GM23338 (cell line): ENCODE data around the gene REEP3. TPM values are rescaled to one million over a fixed set of nuclear protein-coding genes. Genes with fewer than 3 reads are reported as not detected.

Source experiments
- ATAC-seq: fragments of 200-7000 bp; cut with Tn5 transposase; 3 replicates; pipeline ENCODE4 v1.9.1; 2020
- DNase-seq: peaks from one replicate; pipeline ENCODE4 v3.0.0-alpha.2; 2015; ENCODE audit warnings: low spot score
- H2AFZ ChIP-seq: fragments of 200-600 bp; sonication (generic); 2 replicates; pipeline ENCODE4 v1.8.0; 2016; ENCODE audit warnings: antibody characterized with exemption, mild to moderate bottlenecking, moderate library complexity
- H3F3A ChIP-seq: fragments of 200-600 bp; sonication (generic); replicated peaks from 2 replicates; pipeline ENCODE4 v1.8.0; 2017; ENCODE audit warnings: antibody characterized with exemption, mixed run types, low read depth
- H3K27ac ChIP-seq: fragments of 200-600 bp; sonication (generic); 2 replicates; pipeline ENCODE4 v1.6.1; 2016; ENCODE audit warnings: low read depth
- H3K27me3 ChIP-seq: fragments of 200-600 bp; sonication (generic); 2 replicates; pipeline ENCODE4 v1.8.0; 2016; ENCODE audit warnings: mild to moderate bottlenecking, mixed run types, moderate library complexity; ENCODE audit not compliant: insufficient read depth
- H3K36me3 ChIP-seq: fragments of 200-600 bp; sonication (generic); 2 replicates; pipeline ENCODE4 v1.8.0; 2016; ENCODE audit warnings: mild to moderate bottlenecking; ENCODE audit not compliant: insufficient read depth
- H3K4me1 ChIP-seq: fragments of 200-600 bp; sonication (generic); 2 replicates; pipeline ENCODE4 v1.8.0; 2016; ENCODE audit warnings: mild to moderate bottlenecking, moderate library complexity; ENCODE audit not compliant: insufficient read depth
- H3K4me2 ChIP-seq: fragments of 200-600 bp; sonication (generic); 2 replicates; pipeline ENCODE4 v1.7.1; 2017; ENCODE audit warnings: mixed run types
- H3K4me3 ChIP-seq: fragments of 200-600 bp; sonication (generic); 2 replicates; pipeline ENCODE4 v1.6.1; 2016; ENCODE audit warnings: mixed run types
- H3K79me2 ChIP-seq: fragments of 200-600 bp; sonication (generic); replicated peaks from 2 replicates; pipeline ENCODE4 v1.8.0; 2017; ENCODE audit warnings: mild to moderate bottlenecking; ENCODE audit not compliant: insufficient read depth
- H3K9me2 ChIP-seq: fragments of 200-600 bp; sonication (generic); 2 replicates; pipeline ENCODE4 v1.8.0; 2017; ENCODE audit not compliant: insufficient read depth
- H4K20me1 ChIP-seq: fragments of 200-600 bp; sonication (generic); replicated peaks from 2 replicates; pipeline ENCODE4 v1.8.0; 2017; ENCODE audit warnings: mild to moderate bottlenecking; ENCODE audit not compliant: insufficient read depth
- H3K27ac Mint-ChIP-seq: 2 replicates; pipeline ENCODE4 v1.8.0; 2020; ENCODE audit warnings: inconsistent platforms, mild to moderate bottlenecking, moderate library complexity, mixed read lengths
- H3K27me3 Mint-ChIP-seq: 3 replicates; pipeline ENCODE4 v1.8.0; 2022; ENCODE audit warnings: low read depth, mild to moderate bottlenecking, moderate library complexity, mixed read lengths, inconsistent platforms; ENCODE audit not compliant: insufficient read depth, poor library complexity
- H3K36me3 Mint-ChIP-seq: 3 replicates; pipeline ENCODE4 v1.8.0; 2021; ENCODE audit warnings: low read depth, mild to moderate bottlenecking, inconsistent platforms, moderate library complexity, mixed read lengths
- H3K4me1 Mint-ChIP-seq: 3 replicates; pipeline ENCODE4 v1.8.0; 2020; ENCODE audit warnings: mild to moderate bottlenecking, inconsistent platforms, mixed read lengths
- H3K4me3 Mint-ChIP-seq: 3 replicates; pipeline ENCODE4 v1.8.0; 2021; ENCODE audit warnings: moderate library complexity, mild to moderate bottlenecking, inconsistent platforms, mixed read lengths
- H3K9me3 Mint-ChIP-seq: 3 replicates; pipeline ENCODE4 v1.8.0; 2020; ENCODE audit warnings: moderate library complexity, mild to moderate bottlenecking, inconsistent platforms, mixed read lengths
- CREB1 ChIP-seq: fragments of 250-450 bp; sonication (Bioruptor Pico); IDR thresholded peaks from 2 replicates; pipeline ENCODE4 v1.5.0; 2020; ENCODE audit warnings: low read depth, mild to moderate bottlenecking, moderate library complexity
- CTCF ChIP-seq, 2 experiments: fragments of 200-600 bp in 1 of 2; sonication (generic) in 1 of 2; conservative IDR thresholded peaks; 2 replicates each; pipeline versions ENCODE4 v1.5.1 to v1.6.1; 2016 to 2017; ENCODE audit warnings: antibody characterized with exemption in 2 of 2, low read depth in 2 of 2, mild to moderate bottlenecking in 2 of 2, moderate library complexity in 1 of 2
- EZH2 ChIP-seq: fragments of 200-600 bp; sonication (generic); IDR thresholded peaks from one replicate; pipeline ENCODE4 v1.8.0; 2017; ENCODE audit warnings: antibody characterized with exemption, mild to moderate bottlenecking, low read depth; ENCODE audit not compliant: unreplicated experiment
- JUNB ChIP-seq: IDR thresholded peaks from one replicate; pipeline ENCODE4 v1.6.1; 2016; ENCODE audit warnings: antibody characterized with exemption; ENCODE audit not compliant: unreplicated experiment
- NANOG ChIP-seq: IDR thresholded peaks from 2 replicates; pipeline ENCODE4 v1.6.1; 2016; ENCODE audit warnings: antibody characterized with exemption, borderline replicate concordance
- POLR2AphosphoS5 ChIP-seq: IDR thresholded peaks from 2 replicates; pipeline ENCODE4 v1.6.1; 2016; ENCODE audit warnings: antibody characterized with exemption, low read depth
- STAT1 ChIP-seq: IDR thresholded peaks from one replicate; pipeline ENCODE4 v1.6.1; 2016; ENCODE audit warnings: antibody characterized with exemption; ENCODE audit not compliant: unreplicated experiment
- ZNF114 ChIP-seq: fragments of 250-450 bp; sonication (Bioruptor Pico); IDR thresholded peaks from 2 replicates; pipeline ENCODE4 v1.5.0; 2020; ENCODE audit warnings: mild to moderate bottlenecking, moderate library complexity
- ZNF331 ChIP-seq: fragments of 250-450 bp; sonication (Bioruptor Pico); IDR thresholded peaks from 2 replicates; pipeline ENCODE4 v1.5.0; 2020; ENCODE audit warnings: low read depth, mild to moderate bottlenecking, moderate library complexity
- polyA plus RNA-seq: library from polyadenylated mRNA; unstranded; fragments of >200 nt; fragmentation: Nextera tagmentation; extraction: Ambion mirVana; gene quantifications from 2 replicates; pipeline ENCODE4 v1.2.1, GENCODE V29; 2016
- total RNA-seq: library from RNA; depleted of rRNA; stranded (reverse); fragments of >200 nt; shearing (Covaris generic); gene quantifications from 2 replicates; pipeline ENCODE4 v1.2.3, GENCODE V29; 2014
- TF ChIP-seq, protein P1 (sequence below): fragments of 250-450 bp; sonication (Bioruptor Pico); IDR thresholded peaks from 2 replicates; pipeline ENCODE4 v1.5.0; 2020; ENCODE audit warnings: mild to moderate bottlenecking, moderate library complexity
- TF ChIP-seq, protein P2 (sequence below): IDR thresholded peaks from one replicate; pipeline ENCODE4 v1.6.1; 2018; ENCODE audit warnings: antibody characterized with exemption; ENCODE audit not compliant: unreplicated experiment
- TF ChIP-seq, protein P3 (sequence below): IDR thresholded peaks from 2 replicates; pipeline ENCODE4 v1.6.1; 2016; ENCODE audit warnings: antibody characterized with exemption

Gene REEP3
- total and polyA plus RNA-seq, 2 experiments from 2014 or later = 29.5 to 48.7 TPM

GRCh38 chr10:63672491-63672890 is 151.3 kb downstream of the REEP3 start (continued):
- TF ChIP-seq, protein P1, sequence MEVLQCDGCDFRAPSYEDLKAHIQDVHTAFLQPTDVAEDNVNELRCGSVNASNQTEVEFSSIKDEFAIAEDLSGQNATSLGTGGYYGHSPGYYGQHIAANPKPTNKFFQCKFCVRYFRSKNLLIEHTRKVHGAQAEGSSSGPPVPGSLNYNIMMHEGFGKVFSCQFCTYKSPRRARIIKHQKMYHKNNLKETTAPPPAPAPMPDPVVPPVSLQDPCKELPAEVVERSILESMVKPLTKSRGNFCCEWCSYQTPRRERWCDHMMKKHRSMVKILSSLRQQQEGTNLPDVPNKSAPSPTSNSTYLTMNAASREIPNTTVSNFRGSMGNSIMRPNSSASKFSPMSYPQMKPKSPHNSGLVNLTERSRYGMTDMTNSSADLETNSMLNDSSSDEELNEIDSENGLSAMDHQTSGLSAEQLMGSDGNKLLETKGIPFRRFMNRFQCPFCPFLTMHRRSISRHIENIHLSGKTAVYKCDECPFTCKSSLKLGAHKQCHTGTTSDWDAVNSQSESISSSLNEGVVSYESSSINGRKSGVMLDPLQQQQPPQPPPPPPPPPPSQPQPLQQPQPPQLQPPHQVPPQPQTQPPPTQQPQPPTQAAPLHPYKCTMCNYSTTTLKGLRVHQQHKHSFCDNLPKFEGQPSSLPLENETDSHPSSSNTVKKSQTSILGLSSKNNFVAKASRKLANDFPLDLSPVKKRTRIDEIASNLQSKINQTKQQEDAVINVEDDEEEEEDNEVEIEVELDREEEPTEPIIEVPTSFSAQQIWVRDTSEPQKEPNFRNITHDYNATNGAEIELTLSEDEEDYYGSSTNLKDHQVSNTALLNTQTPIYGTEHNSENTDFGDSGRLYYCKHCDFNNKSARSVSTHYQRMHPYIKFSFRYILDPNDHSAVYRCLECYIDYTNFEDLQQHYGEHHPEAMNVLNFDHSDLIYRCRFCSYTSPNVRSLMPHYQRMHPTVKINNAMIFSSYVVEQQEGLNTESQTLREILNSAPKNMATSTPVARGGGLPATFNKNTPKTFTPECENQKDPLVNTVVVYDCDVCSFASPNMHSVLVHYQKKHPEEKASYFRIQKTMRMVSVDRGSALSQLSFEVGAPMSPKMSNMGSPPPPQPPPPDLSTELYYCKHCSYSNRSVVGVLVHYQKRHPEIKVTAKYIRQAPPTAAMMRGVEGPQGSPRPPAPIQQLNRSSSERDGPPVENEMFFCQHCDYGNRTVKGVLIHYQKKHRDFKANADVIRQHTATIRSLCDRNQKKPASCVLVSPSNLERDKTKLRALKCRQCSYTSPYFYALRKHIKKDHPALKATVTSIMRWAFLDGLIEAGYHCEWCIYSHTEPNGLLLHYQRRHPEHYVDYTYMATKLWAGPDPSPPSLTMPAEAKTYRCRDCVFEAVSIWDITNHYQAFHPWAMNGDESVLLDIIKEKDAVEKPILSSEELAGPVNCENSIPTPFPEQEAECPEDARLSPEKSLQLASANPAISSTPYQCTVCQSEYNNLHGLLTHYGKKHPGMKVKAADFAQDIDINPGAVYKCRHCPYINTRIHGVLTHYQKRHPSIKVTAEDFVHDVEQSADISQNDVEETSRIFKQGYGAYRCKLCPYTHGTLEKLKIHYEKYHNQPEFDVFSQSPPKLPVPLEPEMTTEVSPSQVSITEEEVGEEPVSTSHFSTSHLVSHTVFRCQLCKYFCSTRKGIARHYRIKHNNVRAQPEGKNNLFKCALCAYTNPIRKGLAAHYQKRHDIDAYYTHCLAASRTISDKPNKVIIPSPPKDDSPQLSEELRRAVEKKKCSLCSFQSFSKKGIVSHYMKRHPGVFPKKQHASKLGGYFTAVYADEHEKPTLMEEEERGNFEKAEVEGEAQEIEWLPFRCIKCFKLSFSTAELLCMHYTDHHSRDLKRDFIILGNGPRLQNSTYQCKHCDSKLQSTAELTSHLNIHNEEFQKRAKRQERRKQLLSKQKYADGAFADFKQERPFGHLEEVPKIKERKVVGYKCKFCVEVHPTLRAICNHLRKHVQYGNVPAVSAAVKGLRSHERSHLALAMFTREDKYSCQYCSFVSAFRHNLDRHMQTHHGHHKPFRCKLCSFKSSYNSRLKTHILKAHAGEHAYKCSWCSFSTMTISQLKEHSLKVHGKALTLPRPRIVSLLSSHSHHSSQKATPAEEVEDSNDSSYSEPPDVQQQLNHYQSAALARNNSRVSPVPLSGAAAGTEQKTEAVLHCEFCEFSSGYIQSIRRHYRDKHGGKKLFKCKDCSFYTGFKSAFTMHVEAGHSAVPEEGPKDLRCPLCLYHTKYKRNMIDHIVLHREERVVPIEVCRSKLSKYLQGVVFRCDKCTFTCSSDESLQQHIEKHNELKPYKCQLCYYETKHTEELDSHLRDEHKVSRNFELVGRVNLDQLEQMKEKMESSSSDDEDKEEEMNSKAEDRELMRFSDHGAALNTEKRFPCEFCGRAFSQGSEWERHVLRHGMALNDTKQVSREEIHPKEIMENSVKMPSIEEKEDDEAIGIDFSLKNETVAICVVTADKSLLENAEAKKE (CRISPR knock-in tag) = no peak
- TF ChIP-seq CREB1 (CRISPR knock-in tag) = no peak
- no peak for TF ChIP-seq JUNB
- no peak for TF ChIP-seq NANOG
- no peak for TF ChIP-seq ZNF114 (CRISPR knock-in tag)

DNA sequence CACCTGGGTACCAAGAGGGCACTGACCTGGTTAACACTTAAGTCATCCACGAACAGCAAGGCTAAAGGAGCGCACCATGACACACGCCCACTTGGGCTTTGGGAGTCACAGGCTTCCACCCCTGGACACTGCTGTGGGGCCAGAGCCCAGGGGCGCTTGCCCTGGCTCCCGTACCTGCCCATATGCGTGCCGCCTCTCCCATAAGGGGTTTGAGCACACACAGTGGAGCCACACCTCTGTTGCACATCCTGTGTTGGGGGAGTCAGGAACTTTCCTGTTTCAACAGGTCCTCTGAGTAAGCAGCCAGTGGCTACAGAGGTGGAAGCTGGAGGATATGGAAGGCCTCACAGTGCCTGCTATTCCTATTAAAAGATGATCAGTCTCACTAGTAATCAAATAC is 152.0 kb downstream of the REEP3 start:
- no peaks in the 10 kb centered on the region for H3K36me3 ChIP-seq
- H4K20me1 ChIP-seq = no peaks in the 10 kb centered on the region
- no peaks in the 10 kb centered on the region for H3K9me2 ChIP-seq
- H3F3A ChIP-seq = no peaks in the 10 kb centered on the region; the same call in 1 of the 2 replicates
- H3K27me3 ChIP-seq = no peaks in the 10 kb centered on the region
- Mint-ChIP-seq H3K27me3 (peaks cover 6% of the 10 kb centered on the region), H3K4me1 (peaks cover 39% of the 10 kb centered on the region), H3K36me3 (no peaks in the 10 kb centered on the region), H3K4me3 (no peak overlapping the region), H3K27ac (0 out of 2 replicates have a peak overlapping the region, but pooled peaks have one; percentile 27), H3K9me3 (no peaks in the 10 kb centered on the region)
- no peaks in the 10 kb centered on the region for H3K79me2 ChIP-seq
- no peak overlapping the region for H2AFZ ChIP-seq
- DNase-seq (no peak), ATAC-seq (no peak)
- peaks cover 27% of the 10 kb centered on the region for H3K4me1 ChIP-seq
- no peak overlapping the region for H3K27ac ChIP-seq
- no peak overlapping the region for H3K4me2 ChIP-seq
- no peak overlapping the region for H3K4me3 ChIP-seq
- TF ChIP-seq EZH2 (no peak), NANOG (no peak), JUNB (no peak), POLR2AphosphoS5 (no peak), ZNF114 (CRISPR knock-in tag) (no peak), CREB1 (CRISPR knock-in tag) (no peak), CTCF (conservative IDR thresholded peaks at IDR 0.05; ENCODE audit: low read depth in 2 of 2) (no peak), ZNF331 (CRISPR knock-in tag) (no peak), STAT1 (no peak)
- TF ChIP-seq, protein P2, sequence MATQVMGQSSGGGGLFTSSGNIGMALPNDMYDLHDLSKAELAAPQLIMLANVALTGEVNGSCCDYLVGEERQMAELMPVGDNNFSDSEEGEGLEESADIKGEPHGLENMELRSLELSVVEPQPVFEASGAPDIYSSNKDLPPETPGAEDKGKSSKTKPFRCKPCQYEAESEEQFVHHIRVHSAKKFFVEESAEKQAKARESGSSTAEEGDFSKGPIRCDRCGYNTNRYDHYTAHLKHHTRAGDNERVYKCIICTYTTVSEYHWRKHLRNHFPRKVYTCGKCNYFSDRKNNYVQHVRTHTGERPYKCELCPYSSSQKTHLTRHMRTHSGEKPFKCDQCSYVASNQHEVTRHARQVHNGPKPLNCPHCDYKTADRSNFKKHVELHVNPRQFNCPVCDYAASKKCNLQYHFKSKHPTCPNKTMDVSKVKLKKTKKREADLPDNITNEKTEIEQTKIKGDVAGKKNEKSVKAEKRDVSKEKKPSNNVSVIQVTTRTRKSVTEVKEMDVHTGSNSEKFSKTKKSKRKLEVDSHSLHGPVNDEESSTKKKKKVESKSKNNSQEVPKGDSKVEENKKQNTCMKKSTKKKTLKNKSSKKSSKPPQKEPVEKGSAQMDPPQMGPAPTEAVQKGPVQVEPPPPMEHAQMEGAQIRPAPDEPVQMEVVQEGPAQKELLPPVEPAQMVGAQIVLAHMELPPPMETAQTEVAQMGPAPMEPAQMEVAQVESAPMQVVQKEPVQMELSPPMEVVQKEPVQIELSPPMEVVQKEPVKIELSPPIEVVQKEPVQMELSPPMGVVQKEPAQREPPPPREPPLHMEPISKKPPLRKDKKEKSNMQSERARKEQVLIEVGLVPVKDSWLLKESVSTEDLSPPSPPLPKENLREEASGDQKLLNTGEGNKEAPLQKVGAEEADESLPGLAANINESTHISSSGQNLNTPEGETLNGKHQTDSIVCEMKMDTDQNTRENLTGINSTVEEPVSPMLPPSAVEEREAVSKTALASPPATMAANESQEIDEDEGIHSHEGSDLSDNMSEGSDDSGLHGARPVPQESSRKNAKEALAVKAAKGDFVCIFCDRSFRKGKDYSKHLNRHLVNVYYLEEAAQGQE = no peak
- TF ChIP-seq, protein P3, sequence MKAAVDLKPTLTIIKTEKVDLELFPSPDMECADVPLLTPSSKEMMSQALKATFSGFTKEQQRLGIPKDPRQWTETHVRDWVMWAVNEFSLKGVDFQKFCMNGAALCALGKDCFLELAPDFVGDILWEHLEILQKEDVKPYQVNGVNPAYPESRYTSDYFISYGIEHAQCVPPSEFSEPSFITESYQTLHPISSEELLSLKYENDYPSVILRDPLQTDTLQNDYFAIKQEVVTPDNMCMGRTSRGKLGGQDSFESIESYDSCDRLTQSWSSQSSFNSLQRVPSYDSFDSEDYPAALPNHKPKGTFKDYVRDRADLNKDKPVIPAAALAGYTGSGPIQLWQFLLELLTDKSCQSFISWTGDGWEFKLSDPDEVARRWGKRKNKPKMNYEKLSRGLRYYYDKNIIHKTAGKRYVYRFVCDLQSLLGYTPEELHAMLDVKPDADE = no peak
